Measurements from ENCODE around the gene PARD6G. TPM values are rescaled to one million over a fixed set of nuclear protein-coding genes. Genes with fewer than 3 reads are reported as not detected.

Gene PARD6G
- total and polyA plus RNA-seq, 8 donors = 0.42 to 2.2 (median 1.2) TPM

DNA sequence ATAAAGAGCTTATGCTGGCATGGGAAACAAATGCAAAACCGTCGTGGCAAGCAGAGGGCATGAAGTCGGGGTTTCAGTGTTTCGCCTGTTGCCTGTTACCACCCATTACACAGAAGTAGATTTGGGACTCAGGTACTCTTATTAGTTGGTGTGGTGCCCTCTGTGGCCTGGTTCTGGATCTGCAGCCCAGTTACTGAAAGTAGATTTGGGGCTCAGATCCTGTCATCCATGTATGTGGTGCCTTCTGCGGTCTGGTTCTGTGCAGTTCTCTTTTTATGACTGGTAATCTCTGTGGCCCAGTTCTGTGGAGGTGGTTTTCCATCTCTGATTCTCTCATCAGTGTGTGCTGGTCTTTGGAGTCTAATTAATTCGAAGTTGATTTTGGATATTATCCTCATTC, 93.0 kb downstream of the PARD6G start:
- DNase-seq = no peak
- peaks cover 0 to 1% (median 0%) of the 10 kb centered on the region in 3 donors for H3K4me1 ChIP-seq
- ATAC-seq = peak in 2 of 4 donors; percentile 57
- H3K27ac ChIP-seq = no peak overlapping the region
- 66 to 69% methylated on average over 6 of the region's 6 CpGs for WGBS, 2 donors
- no peak for FAIRE-seq
- H3K36me3 ChIP-seq = no peaks in the 10 kb centered on the region
- no peaks in the 10 kb centered on the region for H3K9me3 ChIP-seq
- TF ChIP-seq, protein P1, sequence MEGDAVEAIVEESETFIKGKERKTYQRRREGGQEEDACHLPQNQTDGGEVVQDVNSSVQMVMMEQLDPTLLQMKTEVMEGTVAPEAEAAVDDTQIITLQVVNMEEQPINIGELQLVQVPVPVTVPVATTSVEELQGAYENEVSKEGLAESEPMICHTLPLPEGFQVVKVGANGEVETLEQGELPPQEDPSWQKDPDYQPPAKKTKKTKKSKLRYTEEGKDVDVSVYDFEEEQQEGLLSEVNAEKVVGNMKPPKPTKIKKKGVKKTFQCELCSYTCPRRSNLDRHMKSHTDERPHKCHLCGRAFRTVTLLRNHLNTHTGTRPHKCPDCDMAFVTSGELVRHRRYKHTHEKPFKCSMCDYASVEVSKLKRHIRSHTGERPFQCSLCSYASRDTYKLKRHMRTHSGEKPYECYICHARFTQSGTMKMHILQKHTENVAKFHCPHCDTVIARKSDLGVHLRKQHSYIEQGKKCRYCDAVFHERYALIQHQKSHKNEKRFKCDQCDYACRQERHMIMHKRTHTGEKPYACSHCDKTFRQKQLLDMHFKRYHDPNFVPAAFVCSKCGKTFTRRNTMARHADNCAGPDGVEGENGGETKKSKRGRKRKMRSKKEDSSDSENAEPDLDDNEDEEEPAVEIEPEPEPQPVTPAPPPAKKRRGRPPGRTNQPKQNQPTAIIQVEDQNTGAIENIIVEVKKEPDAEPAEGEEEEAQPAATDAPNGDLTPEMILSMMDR (IDR thresholded peaks at IDR 0.05) = peak in 1 of 4 donors; percentile 24
- intact Hi-C loops (cut with DNase I) = loop anchor here in 1 of 3 donors (10.0 kb wide), 1 partner anchor 219 kb away; no protein-coding TSS in a partner anchor
- no peak overlapping the region for H3K4me3 ChIP-seq
- no peaks in the 10 kb centered on the region for H3K27me3 ChIP-seq

DNA sequence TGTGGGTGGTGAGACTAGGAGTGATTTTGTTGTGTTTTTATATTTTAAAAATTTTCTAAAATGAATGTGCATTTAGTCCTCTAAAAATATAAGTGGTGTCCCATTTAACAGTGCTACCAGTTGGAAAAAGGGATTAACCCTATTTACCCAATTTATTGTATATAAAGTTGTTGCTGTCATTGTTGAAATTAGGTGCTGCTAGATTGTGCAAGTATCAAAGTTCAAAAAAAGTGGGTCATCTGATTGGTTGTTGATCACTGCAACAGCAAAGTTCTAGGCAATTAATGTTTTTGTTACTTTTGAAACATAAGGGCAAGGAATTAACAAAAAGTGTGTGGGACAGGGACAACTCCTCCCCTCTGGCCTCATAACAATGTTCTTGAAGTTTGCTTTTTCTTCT, 97.6 kb downstream of the PARD6G start:
- ATAC-seq = no peak
- TF ChIP-seq, protein P1 (IDR thresholded peaks at IDR 0.05) = no peak
- no peak overlapping the region for H3K4me3 ChIP-seq
- no peak for DNase-seq
- intact Hi-C loops (cut with DNase I) = loop anchor here in 1 of 3 donors (10.0 kb wide), 1 partner anchor 215 kb away; no protein-coding TSS in a partner anchor
- no peaks in the 10 kb centered on the region for H3K36me3 ChIP-seq
- no peak overlapping the region for H3K27ac ChIP-seq
- no peaks in the 10 kb centered on the region for H3K9me3 ChIP-seq
- no peak for FAIRE-seq
- no peaks in the 10 kb centered on the region for H3K27me3 ChIP-seq
- H3K4me1 ChIP-seq = peaks cover 0 to 4% (median 4%) of the 10 kb centered on the region in 3 donors

DNA sequence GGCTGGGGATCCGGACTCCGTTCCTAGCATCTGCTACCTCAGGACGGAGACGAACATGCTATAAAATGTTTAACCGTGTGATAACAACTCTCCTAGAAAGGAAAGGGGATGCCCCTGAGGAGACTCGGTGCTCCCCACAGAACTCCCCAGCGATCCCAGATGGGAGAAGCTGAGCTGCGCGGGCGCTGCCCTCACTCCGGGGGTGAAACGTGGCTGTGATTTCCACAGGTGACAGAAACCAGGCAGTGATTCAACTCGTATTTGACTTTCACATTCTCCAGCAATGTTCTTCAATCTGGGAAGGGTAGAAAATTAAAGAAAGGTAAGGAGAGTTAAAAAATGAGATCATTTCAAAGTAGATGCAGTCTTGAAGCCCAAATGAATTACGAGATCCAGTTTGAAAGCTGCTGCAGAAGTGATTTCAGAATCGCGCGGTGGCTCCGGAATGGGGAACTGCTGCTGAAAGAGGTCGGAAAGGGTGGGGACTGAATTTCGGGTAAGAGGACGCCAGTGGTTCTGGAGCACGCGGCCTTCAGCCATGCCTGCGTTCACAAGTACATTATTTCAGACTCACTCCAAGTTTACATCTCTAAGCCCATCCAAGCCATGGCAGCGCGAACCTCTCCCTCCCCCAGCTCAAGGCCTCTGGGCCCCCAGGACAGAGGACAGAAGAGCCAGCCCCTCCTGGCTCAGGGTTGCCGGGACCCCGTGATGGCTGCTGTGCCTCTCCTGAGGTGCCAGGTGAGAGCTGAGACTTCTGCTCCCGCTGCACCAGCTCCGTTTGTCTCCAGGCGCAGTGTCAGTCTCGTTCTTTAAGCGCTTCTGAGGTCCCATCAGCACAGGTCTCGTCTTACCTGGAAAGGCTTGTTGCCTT, 98.8 kb downstream of the PARD6G start:
- TF ChIP-seq, protein P1 (IDR thresholded peaks at IDR 0.05) = no peak
- intact Hi-C loops (cut with DNase I) = no loop called here
- no peak for FAIRE-seq
- no peak for DNase-seq
- no peaks in the 10 kb centered on the region for H3K27me3 ChIP-seq
- peak overlapping the region; percentile 24 to 58 (median 46) for H3K4me3 ChIP-seq
- H3K27ac ChIP-seq = peak overlapping the region in 3 of 4 donors; percentile 45 to 82 (median 80)
- 38 to 44% methylated on average over 34 of the region's 34 CpGs for WGBS, 2 donors
- H3K9me3 ChIP-seq = no peaks in the 10 kb centered on the region
- H3K36me3 ChIP-seq = no peaks in the 10 kb centered on the region
- peak; percentile 29 to 63 (median 56) for ATAC-seq
- H3K4me1 ChIP-seq = peaks cover under 1 to 8% (median 8%) of the 10 kb centered on the region in 3 donors

DNA sequence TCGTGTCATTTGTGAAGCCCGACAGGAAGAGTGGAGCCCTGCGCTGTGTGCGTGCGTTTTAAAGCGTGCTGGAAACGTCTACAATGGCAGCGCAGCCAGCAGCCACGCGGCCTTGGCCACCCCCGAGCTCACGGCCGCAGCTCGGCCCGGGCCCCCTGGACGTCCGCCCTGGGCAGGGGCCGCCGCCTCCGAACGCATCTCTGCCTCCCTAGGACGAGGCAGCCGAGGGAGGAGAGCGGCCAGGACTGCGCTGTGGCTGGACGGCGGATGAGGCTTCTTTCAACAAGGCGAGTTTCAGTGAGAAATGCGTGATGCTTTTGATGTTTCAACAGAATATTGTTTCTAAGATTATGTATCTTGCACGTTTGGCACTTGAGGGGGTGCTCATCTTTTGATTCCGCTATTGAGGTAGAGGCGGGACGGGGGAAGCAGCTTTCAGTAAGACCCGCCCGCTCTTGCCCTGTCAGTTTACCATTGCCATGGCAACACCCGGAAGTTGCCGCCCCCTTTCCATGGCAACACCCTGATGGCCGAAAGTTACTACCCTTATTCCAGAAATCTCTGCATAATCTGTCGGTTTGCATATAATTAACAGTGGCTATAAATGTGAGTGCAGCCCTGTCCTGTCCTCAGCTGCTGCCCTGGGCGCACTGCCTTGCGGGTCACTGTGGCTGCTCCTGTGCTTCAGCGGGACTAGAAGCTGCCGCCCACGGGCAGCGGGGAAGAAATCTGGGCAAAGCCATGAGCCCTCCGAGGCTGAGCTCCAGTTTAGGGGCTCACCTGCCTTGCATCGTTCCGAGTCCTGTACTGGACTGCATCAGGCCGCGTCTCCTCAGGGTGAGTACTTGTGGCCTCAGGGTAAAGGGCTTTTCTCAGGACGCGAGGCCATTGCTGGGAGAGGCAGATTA, 99.6 kb downstream of the PARD6G start:
- 27 to 30% methylated on average over 52 of the region's 52 CpGs for WGBS, 2 donors
- Histone ChIP-seq H3K36me3 (no peaks in the 10 kb centered on the region), H3K4me3 (peak overlapping the region; percentile 24 to 58 (median 46)), H3K27me3 (no peaks in the 10 kb centered on the region), H3K9me3 (no peaks in the 10 kb centered on the region), H3K4me1 (peaks cover 8 to 15% (median 14%) of the 10 kb centered on the region in 3 donors), H3K27ac (peak overlapping the region in 3 of 4 donors; percentile 45 to 82 (median 80))
- FAIRE-seq (no peak), DNase-seq (peak; percentile 79 to 92 (median 85)), ATAC-seq (peak; percentile 87 to 95 (median 94))
- intact Hi-C loops (cut with DNase I) = no loop called here
- TF ChIP-seq, protein P1 (IDR thresholded peaks at IDR 0.05) = no peak

Data from pancreas (tissue), 10 donors.